ENCODE data around the gene LMO2. TPM values are rescaled to one million over a fixed set of nuclear protein-coding genes. Genes with fewer than 3 reads are reported as not detected.

Gene LMO2
- total RNA-seq, 1 donor from 2014 or later: 12.7 TPM

- Mint-ChIP-seq H3K4me3 (no peak overlapping the region), H3K27me3 (peaks cover 4% of the 10 kb centered on the region), H3K4me1 (ENCODE audit: unreplicated experiment) (peaks cover 14% of the 10 kb centered on the region), H3K9me3 (no peaks in the 10 kb centered on the region), H3K27ac (no peak overlapping the region), H3K36me3 (no peaks in the 10 kb centered on the region)
- DNase-seq (ENCODE audit: extremely low spot score, unreplicated experiment): no peak
- TF ChIP-seq, protein P1, sequence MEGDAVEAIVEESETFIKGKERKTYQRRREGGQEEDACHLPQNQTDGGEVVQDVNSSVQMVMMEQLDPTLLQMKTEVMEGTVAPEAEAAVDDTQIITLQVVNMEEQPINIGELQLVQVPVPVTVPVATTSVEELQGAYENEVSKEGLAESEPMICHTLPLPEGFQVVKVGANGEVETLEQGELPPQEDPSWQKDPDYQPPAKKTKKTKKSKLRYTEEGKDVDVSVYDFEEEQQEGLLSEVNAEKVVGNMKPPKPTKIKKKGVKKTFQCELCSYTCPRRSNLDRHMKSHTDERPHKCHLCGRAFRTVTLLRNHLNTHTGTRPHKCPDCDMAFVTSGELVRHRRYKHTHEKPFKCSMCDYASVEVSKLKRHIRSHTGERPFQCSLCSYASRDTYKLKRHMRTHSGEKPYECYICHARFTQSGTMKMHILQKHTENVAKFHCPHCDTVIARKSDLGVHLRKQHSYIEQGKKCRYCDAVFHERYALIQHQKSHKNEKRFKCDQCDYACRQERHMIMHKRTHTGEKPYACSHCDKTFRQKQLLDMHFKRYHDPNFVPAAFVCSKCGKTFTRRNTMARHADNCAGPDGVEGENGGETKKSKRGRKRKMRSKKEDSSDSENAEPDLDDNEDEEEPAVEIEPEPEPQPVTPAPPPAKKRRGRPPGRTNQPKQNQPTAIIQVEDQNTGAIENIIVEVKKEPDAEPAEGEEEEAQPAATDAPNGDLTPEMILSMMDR (conservative IDR thresholded peaks at IDR 0.05): no peak
Measured at GRCh38 chr11:33892906-33893594, 1.2 kb upstream of the LMO2 start.

DNA sequence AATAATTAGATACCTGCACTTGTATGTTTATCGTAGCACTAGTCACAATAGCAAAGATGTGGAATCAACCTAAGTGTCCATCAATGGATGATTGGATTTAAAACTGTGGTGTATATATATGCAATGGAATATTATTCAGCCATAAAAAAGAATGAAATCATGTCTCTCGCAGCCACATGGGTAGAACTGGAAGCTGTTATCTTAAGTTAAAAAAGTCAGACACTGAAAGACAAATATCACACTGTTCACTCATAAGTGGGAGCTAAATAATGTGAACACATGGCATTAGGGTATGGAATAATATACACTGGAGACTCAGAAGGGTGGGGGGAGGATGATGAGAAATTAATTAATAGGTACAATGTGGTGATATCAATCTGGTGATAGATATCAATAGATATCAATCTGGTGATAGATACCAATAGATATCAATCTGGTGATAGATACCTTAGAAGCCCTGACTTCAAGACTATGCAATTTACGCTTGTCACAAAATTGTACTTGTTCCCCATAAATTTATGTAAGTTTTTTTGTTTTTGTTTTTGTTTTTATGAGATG, 2.0 kb downstream of the LMO2 start:
- H3K4me1 Mint-ChIP-seq (ENCODE audit: unreplicated experiment): peaks cover 8% of the 10 kb centered on the region
- TF ChIP-seq, protein P1 (conservative IDR thresholded peaks at IDR 0.05): no peak

GRCh38 chr11:33889296-33889695, 2.6 kb downstream of the LMO2 start:
- Mint-ChIP-seq H3K27me3 (peaks cover 4% of the 10 kb centered on the region), H3K9me3 (no peaks in the 10 kb centered on the region), H3K4me3 (no peak overlapping the region), H3K27ac (no peak overlapping the region), H3K4me1 (ENCODE audit: unreplicated experiment) (peaks cover 8% of the 10 kb centered on the region), H3K36me3 (no peaks in the 10 kb centered on the region)
- TF ChIP-seq, protein P1 (conservative IDR thresholded peaks at IDR 0.05): no peak
- DNase-seq (ENCODE audit: extremely low spot score, unreplicated experiment): no peak

More for the DNA sequence above, 2.0 kb downstream of the LMO2 start:
- H3K36me3 Mint-ChIP-seq: no peaks in the 10 kb centered on the region
- H3K27ac Mint-ChIP-seq: no peak overlapping the region
- no peak for DNase-seq (ENCODE audit: extremely low spot score, unreplicated experiment)
- H3K27me3 Mint-ChIP-seq: peaks cover 4% of the 10 kb centered on the region
- no peak overlapping the region for H3K4me3 Mint-ChIP-seq
- no peaks in the 10 kb centered on the region for H3K9me3 Mint-ChIP-seq

- Mint-ChIP-seq H3K27me3 (peaks cover 9% of the 10 kb centered on the region), H3K27ac (no peak overlapping the region), H3K4me1 (ENCODE audit: unreplicated experiment) (peaks cover 8% of the 10 kb centered on the region), H3K4me3 (no peak overlapping the region), H3K9me3 (no peaks in the 10 kb centered on the region), H3K36me3 (no peaks in the 10 kb centered on the region)
- TF ChIP-seq, protein P1 (conservative IDR thresholded peaks at IDR 0.05): no peak
- DNase-seq (ENCODE audit: extremely low spot score, unreplicated experiment): no peak
Measured at GRCh38 chr11:33887886-33888285, 4.0 kb downstream of the LMO2 start.

DNA sequence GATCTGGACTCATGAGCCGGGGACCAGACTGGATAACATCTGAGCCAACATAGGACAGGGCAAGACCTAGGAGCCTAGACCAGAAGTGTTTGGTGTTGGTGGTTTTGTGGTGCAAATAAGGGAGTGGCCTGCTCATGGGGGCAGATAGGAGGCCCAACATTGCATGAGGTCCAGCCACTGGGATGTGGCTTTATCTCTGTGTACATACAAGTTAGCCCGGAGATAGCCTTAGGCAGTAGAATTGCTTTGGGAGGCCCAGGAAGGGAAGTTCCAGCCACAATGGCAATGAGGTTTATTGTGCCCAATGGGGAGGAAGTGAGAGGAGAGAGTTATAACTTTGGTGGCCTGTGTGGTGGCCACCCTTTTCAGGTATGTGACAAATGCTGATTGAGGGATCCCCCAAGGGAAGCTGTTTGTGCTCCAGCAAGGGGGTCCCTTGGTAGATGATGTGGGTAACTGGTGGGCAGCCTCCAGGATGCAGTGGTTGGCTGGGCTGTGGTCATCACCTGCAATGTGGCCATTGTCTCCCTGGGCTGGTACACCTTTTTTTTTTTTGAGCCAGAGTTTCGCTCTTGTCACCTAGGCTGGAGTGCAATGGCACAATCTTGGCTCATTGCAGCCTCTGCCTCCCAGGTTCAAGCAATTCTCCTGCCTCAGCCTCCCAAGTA, 6.4 kb downstream of the LMO2 start:
- no peak overlapping the region for H3K27ac Mint-ChIP-seq
- no peaks in the 10 kb centered on the region for H3K36me3 Mint-ChIP-seq
- H3K27me3 Mint-ChIP-seq: peaks cover 25% of the 10 kb centered on the region
- H3K4me1 Mint-ChIP-seq (ENCODE audit: unreplicated experiment): no peaks in the 10 kb centered on the region
- TF ChIP-seq, protein P1 (conservative IDR thresholded peaks at IDR 0.05): no peak
- no peak overlapping the region for H3K4me3 Mint-ChIP-seq
- no peak for DNase-seq (ENCODE audit: extremely low spot score, unreplicated experiment)
- no peaks in the 10 kb centered on the region for H3K9me3 Mint-ChIP-seq

Measured in type B pancreatic cell (in vitro differentiated cells).